GOT3 (cell line): ENCODE data around the gene CBY1.
A peak's percentile ranks its signal among the peaks of the same experiment; 100 is the strongest.

Experiments
- DNase-seq: peaks from one replicate; lab custom pipeline; 2025; ENCODE audit warnings: mixed read lengths; lab: John Stamatoyannopoulos, UW

Gene CBY1

DNA sequence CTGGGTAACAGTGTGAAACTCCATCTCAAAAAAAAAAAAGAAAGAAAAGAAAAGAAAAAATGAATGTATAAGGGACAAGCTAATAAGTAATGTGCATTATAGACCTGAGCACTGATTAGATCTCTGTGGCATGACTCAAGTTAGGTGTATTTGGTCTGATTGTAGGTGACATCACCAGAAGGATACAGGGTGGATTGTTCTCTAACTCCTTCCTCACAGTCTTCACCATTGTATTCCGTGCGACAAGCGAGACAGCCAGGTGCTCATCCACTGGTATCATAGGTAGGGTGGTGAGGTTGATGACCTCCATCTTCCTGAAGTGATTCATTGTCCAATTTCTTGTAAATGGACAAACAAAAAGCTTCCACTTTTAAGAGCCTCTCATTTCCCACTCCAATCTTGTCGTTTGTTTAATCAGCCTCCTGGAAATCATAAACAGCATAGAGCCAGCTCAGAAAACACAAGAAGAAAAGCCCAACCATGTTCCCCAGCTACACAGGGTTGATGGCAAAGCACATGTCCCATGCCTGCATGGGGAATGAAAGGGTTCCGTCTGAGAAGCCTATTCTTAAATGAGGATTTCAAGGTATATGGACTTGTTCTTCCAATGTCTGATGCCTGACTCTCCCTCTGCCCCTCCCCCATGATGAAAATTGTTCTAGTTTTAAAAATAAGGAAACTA lies 6.5 kb upstream of the CBY1 start:
- DNase-seq, result no peak

DNA sequence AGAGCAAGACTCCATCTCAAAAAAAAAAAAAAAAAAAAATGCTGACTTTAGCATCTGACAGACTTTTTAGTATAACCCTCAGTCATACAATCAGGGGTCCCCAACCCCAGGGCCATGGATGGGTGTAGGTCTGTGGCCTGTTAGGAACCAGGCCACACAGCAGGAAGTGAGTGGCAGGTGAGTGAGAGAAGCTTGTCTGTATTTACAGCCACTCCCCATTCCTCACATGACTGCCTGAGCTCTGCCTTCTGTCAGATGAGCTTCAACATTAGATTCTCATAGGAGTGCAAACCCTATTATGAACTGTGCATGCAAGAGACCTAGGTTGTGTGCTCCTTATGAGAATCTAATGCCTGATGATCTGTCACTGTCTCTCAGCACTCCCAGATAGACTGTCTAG lies 3.6 kb upstream of the CBY1 start:
- DNase-seq, result no peak

DNA sequence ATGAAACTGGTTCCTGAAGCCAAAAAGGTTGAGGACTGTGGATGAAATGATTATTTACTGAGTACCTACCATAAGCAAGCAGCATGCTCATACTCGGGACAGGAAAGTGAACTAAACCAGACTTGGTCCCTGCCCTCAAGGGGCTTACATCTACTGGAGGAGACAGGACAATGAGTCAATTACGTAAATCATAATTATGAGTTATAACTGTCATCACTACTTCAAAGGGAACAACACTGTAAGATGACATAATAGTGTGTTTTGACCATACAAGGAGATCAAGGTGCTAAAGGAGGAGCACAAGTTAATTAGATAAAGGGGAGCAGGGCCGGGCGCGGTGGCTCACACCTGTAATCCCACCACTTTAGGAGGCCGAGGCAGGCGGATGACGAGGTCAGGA lies 2.7 kb upstream of the CBY1 start:
- DNase-seq, result no peak

DNA sequence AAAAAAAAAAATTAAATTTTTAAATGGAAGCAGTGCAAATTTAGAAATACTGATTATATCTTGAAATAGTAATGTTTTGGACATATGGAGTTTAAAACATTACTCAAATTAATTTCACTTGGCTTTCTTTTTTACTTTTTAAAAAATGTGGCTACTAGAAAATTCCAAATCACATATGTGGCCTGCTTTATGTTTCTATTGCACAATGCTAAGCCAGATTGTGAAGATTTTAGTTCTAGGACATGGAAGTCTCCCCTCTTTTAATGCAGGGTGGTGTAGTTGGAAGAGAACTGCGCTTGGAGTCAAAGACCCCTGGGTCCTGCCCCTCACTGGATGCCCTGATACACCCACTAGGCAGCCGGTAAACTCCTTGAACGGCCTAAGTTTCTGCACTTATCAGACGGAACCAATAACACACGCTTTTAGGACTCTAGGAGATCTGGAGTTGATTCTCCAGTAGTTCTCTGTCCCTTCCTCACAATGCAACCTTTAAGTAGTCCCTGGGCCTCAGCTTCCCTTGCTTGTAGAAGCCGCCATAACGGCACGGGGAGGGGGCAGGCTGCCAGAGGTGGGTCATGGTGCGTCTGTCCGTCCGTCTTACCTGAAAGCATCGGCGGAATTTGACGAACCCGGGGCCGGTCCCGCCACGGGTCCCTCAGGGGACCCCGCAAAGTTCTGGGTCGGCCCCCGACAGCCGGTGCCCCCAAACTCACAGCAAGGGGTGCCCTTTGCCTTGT lies 751 bp upstream of the CBY1 start:
- no peak for DNase-seq

DNA sequence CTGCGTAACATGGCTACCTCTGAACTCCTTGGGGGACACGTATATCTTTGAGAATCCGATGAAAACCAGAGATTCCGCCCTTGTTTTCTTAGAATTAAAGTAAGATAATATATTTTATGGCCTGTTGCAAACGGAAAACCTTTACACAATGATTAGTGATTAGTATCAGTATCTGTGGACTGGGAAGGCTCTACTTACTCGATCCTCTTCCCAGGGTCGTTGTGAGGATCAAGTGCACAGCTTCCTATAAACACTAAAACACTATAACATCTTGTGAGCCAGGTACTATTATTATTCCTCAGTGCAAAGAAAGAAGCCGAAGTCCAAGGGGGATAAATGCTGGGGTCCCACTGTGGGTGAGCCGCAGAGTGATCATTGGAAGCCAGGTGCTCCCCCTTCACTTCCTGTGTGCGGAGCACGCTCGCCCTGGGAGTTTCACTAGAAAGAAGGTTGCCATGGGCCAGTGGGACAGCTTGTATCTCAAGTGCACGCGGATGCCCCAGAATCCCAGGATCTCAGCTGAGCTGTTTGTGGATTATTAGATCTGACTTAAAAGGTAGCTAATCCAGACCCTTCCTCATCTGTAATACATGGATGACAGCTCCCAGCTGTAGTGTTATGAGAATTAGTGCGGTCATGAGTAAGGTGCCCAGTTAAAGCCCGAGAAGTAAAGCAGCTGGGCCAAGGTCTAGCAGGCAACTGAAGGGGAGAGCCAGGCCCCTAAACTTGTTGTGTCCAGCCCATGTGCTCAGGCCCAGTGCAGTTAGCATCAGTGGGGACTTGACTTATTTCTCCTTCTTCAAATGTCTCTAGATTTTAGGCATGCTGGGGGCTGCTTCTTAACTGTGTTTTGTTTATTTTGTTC lies 839 bp downstream of the CBY1 start:
- DNase-seq, result no peak

DNA sequence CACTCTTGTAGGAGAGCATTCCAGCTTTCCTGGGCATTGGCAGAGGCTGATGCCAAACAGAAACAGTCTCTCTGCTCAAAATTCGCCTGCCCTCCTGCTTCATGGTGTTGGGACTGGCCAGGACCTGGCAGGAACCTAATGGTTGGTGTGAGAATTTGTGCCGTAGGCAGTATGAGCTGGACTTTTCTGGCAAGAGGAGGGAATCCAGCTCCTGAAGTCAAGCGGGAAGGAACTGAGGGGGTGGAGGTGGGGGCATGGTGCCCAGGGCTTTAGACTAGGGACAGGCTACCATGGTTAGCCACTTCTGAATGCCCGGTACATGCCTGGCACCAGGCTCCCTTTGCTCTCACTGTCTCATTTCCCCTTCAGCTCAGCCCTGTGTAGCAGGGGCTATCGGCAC lies 18.4 kb downstream of the CBY1 start:
- no peak for DNase-seq

DNA sequence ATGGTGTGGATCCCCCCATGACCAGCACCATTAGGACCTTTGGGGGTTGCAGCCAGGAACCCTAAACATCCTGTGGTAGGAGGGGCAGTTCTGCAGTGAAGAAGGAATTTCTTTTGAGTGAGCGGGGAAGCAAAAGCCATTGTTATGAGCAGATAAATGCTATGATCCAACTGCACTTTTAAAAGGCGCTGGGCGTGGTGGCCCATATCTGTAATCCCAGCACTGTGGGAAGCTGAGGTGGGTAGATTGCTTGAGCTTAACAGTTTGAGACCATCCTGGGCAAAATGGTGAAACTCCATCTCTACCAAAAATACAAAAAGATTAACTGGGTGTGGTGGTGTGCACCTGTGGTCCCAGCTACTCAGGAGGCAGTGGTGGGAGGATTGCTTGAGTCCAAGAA lies 19.4 kb downstream of the CBY1 start:
- DNase-seq, result no peak

DNA sequence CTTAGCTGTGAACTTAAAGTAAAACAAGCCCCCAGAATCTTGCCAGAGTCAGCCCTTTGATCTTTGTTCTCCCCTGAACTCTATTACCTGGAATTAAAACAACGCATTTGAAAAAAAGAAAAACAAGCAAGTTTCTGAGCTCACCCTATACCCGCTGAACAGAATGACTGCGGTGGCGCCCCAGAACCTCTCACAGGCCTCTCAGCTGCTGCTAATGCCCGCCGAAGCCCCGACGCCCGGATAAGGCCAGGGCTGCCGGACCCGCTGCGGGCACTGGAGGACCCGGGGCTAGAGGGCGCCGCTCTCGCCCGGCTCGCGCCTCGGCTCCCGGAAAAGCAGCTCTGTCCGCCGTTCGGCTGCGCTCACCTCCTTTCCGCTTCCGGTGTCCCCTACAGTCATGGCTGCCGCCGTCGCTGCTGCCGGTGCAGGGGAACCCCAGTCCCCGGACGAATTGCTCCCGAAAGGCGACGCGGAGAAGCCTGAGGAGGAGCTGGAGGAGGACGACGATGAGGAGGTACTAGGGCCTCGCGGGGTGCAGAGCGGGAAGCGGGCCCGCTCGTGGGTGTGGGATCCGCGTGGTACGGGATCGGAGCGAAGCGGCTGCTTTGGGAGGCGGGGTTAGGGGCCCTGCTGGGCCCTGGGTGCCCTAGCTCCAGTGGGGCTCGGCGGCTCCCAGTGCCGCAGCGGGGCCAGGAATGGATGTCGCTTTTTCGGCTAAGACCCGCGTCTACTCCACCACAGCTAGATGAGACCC lies 25.3 kb downstream of the CBY1 start, which contains the start of gene TOMM22:
TOMM22 (plus strand) TSS at position 376 of the 754 bp plus-strand sequence; CDS start at position 398, 22 bp downstream.
- peak; percentile 59 for DNase-seq

DNA sequence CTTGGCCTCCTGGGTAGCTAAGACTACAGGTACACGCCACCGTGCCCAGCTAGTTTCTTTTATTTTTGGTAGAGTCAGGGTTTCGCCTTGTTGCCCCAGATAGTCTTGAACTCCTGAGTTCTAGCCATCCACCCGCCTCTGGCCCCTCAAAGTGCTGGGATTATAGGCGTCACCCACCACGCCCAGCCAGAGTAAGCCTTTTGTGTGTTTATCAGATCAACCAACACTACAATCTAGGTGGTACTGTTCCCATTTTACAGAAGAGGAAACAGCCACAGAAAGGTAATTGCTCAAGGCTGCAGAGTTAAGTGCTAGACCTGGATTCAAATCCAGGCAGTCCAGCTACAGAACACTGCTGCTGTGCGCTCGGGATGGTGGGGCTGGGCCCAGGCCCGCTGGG lies 28.5 kb downstream of the CBY1 start:
- DNase-seq, result no peak

DNA sequence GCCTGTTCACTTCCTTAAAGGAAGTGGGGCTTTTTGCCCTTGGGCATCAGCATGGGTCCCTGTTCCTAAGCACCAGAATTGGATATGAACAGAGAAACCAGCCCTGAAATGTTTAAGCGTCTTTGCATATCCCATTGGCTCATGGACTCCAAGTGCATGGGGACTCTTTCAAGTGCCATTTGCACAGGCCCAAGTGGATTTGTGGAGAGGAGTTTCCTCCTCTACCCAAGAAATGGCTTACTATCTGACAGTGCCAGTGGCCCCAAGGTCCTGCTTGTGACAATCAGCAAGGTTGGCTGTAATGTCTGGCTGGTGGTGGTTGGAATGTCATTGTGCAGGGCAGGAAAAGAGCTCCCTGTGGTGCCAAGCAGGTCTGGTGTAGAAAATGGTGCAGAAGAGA lies 29.3 kb downstream of the CBY1 start:
- no peak for DNase-seq

DNA sequence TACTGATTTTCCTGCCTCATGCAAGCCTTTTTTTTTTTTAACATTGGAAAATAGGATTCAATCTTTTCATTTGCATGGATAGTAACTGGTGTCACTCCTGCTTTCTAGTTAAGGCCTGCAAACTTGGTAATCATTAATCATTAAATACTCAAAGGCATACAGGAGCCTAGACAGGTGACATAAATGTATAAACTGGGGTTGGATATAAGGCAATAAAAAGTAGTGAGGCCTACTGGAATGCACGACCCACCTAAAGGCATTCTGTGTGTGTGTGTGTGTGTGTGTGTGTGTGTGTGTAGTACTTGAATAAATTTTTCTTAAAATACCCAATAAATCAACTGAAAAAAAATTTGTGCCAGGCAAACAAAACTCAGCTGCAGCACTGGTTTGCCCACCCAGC lies 33.2 kb downstream of the CBY1 start:
- no peak for DNase-seq

DNA sequence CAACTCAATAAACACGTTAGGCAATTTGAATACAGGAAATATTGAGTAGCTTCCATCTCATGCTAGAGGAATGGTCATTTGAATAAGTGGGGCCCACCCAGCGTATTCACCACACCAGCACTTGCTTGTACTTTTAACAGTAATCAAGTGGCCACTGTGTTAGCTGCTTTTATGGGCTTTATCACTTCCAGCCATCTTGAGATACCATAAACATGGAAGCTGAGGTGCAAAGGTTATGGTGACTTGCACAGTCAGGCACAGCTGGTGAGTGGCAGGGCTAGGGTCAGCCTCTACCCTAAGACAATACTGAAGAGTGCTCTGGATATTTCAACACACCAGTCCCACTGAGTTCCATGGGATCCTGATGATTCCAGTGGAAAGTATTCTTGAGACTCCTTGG lies 37.6 kb downstream of the CBY1 start:
- no peak for DNase-seq

DNA sequence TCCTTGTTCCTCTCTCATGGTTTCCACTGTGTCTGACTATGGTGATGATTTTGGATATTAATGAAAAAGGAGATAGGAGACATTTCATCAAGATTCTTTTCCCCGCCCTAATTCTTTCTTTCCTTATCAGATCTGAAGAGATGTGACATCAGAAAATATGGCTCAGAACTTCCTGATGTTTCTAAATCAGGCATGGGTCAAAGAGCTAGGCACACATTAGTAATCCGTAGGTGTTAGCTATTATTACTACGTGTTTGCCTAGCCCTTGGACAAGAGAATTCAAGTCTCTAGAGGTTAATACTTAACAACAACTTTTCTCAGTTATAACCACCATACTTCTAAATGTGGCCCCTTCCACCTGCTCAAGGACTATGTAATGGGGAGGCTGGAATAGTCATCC lies 38.5 kb downstream of the CBY1 start:
- no peak for DNase-seq

DNA sequence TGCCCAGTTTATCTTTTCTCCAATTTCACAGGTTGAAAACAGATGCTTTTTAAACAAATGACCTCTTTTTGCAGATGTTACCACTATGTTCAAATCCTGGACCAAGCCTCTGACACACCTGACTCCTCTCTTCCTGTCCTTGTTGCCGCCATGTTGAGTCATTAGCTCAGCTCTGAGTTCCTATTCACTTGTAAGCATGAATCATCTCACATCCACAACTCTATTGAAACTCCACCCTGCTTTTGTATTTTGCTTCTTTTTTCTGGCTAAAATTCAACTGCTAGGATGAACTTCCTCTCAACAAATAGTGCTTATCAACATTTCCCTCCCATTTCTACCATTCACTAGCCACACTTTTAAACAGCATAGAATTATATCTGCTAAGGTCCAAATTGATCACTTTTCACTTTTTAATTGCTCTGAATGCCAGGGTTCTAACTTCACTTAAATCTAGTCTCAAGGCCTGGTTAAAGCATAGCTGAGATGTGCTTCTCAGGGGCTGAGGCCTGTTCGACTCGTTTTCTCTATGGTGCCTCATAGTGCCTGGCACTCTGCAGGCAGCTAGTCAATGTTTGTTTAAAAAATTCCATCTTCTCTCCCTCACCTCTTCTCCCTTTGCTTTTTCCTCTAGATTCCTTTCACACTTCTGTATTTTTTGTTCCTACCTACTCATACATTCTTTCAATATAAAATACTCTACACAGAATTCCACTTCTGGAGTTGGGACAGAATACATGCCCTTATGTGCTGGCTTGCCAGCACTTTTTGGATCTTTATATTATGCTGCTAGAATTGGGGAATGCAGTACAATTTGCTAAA lies 40.4 kb downstream of the CBY1 start:
- no peak for DNase-seq

DNA sequence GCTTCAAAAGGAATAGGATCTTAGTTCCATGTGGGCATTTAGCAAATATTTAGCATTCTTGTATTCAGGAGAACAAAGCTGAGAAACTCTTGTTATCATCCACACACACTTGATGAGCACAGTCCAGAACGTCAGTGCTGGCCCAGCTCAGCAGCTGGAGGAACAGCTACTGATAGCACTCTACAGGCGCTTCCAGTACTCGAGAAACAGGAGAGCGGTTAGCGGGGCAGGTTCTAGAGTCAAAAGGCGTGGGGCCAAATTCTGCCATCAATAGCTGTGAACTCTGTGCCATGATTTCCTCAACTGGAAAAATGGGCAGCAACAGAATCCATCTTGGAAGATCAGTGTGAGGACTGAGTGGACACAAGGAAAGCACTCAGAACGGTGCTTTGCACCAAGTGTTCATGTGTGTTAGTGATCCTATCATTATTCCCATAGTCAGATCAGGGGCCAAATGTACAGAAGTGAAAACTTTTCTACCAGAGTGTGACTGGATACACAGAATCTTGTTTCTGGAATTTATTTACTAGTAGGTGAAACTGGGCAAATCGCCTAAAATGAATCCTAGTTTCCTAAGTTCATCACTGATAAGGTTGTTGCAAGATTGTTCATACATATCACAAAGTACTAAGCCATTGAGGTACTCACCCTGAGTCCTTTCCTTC lies 41.1 kb downstream of the CBY1 start:
- no peak for DNase-seq

DNA sequence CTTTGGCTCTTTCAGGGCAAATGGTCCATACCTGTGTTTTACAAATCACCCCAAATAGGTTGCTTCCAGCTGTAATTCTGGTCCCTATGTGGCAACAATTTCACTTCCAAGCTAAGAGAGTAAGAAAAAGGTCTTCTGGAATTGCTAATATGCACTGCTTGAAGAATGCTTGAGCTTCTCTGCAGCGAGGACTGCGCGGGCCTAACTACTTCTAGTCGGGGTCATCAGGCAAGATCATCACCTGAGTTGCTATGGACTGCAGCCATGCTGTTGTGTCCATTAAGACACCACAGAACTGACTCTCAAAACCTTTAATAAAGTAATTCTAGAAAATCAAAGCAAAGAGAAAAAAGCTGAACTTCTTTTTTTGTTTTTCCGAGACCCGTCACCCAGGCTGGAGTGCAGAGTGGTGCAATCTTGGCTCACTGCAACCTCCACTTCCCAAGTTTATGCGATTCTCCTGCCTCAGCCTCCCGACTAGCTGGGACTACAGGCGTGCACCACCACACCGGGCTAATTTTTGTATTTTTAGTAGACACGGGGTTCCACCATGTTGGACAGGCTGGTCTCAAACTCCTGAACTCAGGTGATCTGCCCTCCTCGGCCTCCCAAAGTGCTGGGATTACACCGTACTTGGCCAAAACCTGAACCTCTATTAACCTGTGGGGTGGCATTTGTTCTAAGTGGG lies 42.1 kb downstream of the CBY1 start:
- no peak for DNase-seq

DNA sequence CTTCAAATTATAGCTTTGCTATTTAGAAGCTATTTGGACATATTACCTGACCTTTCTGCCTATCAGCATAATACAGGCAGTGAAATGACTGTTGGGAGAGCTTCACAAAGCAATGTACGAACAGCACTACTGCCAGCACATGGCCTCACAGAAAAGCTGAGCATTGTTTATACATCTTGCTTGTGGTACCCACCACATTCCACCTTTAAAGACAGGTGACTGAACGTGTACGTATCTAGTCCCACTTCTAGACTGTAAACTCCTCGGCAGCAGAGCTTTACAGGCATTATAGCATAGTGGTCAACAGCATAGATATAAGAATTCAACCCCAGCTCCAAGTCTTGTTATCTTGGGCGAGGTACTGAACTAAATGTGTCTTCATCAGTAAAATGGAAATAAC lies 42.7 kb downstream of the CBY1 start:
- no peak for DNase-seq

DNA sequence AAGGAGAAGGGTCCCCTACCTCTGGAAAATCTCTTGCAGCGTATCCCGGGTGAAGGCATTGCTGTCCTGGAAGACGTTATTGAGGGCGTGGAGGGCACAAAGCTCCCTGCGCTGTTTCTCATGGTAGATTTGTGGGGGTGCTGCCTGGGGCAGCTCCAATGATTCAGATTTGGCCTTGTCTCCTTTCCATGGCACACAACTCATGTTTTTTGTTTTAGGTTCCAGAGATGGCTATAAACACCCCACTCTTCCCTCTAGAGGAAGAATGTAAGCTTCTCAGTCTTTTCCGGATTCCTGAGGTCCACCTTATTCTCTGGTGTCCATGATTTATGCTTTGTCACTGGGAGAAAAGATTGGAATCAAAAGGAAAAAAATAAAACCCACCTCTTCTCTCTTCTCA lies 43.3 kb downstream of the CBY1 start:
- DNase-seq, result no peak

DNA sequence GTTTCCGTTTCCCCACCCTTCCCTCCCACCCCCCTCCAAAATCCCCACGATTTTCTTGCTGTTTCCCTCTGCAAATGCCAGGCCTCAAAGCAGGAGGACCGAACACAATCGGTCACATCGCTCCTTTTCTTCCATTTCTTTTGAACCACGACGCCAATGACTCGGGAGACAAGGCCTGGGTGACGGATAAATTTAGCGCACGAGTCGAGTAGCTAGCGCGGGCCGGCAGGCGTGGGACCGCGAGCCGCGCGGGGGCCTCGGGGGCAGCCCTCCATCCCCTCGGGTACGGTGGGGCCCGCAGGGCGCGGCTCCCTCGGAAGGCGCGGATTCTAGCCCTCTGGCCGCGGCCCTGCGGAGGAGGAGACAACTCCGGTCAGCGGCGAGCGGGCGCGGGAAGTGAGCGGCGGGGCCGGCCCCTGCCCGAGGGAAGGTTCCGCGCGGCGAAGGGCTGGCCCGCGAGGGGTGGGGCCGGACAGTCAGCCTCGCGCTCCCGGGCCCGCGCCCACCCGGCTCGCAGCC lies 43.9 kb downstream of the CBY1 start:
- DNase-seq, result peak; percentile 38
